GM19438 (cell line): ENCODE measurements around the gene KIAA0513.
"Not testable (repeated sequence)": the region's sequence is repeated elsewhere in the genome, so short reads cannot be mapped to it uniquely, and the experiment has no call there.

ENCODE experiments used
- ATAC-seq: cut with Tn5 transposase; IDR thresholded peaks from one replicate; pipeline ENCODE4 v1.9.1; 2021; ENCODE audit warnings: low read depth; ENCODE audit not compliant: unreplicated experiment

Gene KIAA0513

GRCh38 chr16:85046931-85047866, 19.6 kb downstream of the KIAA0513 start:
- ATAC-seq, result no peak

- no peak for ATAC-seq
Observed at GRCh38 chr16:85047867-85048455, 20.4 kb downstream of the KIAA0513 start.

GRCh38 chr16:85048921-85049562, 21.4 kb downstream of the KIAA0513 start:
- ATAC-seq, result no peak

GRCh38 chr16:85049706-85050305, 22.2 kb downstream of the KIAA0513 start:
- ATAC-seq, result no peak

GRCh38 chr16:85051067-85051581, 23.5 kb downstream of the KIAA0513 start:
- ATAC-seq, result no peak

GRCh38 chr16:85051683-85052082, 24.1 kb downstream of the KIAA0513 start:
- no peak for ATAC-seq

GRCh38 chr16:85052536-85052935, 24.9 kb downstream of the KIAA0513 start:
- ATAC-seq, result no peak

GRCh38 chr16:85054321-85054720, 26.7 kb downstream of the KIAA0513 start:
- not testable (repeated sequence) for ATAC-seq

GRCh38 chr16:85054948-85055492, 27.4 kb downstream of the KIAA0513 start:
- no peak for ATAC-seq

GRCh38 chr16:85055493-85056210, 28.1 kb downstream of the KIAA0513 start:
- ATAC-seq, result peak; percentile 80

DNA sequence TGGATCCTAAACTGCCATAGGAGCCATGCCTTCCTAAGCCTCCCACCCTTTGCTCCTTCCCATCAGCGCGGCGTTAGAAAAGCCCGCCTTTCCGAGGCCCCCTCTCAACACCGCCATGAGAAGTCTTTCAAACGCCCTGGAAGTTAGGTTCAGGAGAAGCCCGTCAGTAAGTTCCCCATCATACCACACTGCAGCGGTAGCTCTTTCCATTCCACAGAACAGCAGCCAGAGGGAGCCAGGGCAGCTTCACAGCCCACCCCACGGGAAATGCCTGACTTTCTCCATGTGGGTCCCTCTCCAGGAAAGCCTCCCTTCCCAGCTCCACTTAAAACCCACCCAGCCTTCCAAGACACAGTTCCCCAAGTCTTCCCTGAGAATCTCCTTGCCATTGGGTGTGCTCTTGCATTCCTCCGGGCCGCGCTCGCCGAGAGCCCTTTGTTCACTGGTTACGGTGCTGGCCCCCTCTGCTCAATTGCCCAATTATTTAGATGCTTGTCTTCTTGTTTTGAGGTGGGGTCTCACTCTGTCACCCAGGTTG, 28.7 kb downstream of the KIAA0513 start:
- no peak for ATAC-seq

DNA sequence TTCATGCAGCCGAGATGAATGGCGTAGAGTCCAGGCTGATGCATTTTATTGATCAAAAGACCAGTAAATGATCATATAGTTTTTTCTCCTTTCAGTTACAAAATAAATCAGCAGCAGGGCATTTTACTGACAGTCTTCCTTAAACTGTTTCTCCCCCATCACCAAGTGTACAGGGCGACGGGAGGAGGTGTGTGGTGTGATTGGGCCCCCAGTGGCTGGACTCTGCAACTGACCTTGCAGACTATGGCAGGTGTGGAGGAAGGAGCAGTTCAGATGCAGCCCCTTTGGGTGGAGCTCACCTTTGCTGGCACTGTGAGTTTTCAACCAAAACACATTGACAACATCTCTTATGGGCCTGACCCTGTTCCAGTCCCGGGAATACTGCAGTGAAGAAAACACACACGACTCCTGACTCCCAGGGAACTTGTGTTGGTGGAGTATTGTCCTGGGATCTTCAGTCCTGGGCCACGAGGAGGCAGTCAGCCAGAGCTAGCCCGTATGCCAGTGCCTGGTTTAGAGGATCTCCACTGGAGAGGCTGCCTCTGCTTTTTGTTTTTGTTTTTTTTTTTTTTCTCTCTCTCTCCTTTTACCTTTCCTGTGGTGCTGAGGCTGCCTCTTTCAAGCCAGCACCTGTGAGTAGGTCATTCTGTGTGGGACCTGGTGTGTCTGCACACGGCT, 29.8 kb downstream of the KIAA0513 start:
- no peak for ATAC-seq

GRCh38 chr16:85057948-85058347, 30.4 kb downstream of the KIAA0513 start:
- no peak for ATAC-seq

GRCh38 chr16:85058909-85059308, 31.3 kb downstream of the KIAA0513 start:
- no peak for ATAC-seq

DNA sequence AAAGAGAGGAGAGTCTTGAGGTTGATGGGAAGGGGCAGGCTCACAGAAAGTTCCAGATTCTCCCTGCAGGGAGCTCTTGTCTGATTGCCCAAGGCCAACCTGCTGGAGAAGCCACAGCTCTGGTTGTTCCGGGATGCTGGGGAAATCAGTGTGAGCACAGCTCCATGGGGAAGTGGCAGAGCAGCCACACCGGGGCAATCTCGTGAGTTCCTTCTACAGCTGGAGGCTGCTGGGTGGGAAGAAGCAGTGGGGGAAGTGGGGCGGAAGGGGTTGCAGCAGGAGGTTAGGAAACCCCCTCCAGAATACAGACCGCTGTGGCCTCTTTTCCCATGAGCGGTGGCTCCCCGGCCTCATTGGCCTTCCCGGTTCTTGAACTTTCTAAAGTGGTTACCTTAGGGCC, 34.0 kb downstream of the KIAA0513 start:
- ATAC-seq, result no peak

- no peak for ATAC-seq
Observed at GRCh38 chr16:85062323-85062722, 34.7 kb downstream of the KIAA0513 start.

DNA sequence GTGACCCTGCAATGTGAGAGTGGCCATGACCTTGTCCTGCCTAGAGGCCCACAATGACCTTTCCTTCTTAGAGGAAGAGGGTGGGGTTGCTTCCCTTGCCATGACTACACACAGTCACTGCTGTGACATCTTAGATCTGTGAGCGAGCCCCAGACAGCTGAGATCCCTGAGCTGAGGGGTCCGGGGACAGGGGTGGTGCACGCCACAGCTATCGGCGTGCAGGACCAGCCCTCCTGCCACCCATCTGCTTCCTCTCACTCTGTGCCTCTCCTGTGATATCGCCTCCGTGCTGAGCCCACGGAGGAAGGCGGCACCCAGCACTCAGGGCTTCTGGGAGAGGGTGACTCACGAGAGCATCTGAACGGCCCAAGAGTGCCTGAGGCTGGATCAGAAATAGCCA, 35.2 kb downstream of the KIAA0513 start:
- ATAC-seq, result no peak

- ATAC-seq, result no peak
Observed at GRCh38 chr16:85064186-85064585, 36.6 kb downstream of the KIAA0513 start.

DNA sequence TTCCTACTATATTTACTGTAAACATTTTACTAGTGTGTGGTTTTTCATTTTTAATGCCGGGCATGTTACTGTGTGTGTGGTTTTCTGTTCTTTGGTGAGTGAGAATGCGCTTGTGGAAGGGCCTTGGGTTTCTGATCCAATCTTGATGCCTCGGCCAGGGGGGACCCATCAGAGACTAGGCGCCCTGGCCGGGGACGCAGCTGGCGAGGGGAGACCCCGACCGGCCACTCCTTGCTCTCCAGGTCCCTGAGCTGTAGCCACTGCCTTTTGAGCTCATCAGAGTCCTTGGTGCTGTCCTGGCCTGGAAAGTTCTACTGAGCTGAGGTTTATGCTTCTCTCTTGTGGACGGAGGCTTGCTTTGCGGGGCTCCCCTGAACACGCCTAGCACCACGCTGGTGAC, 37.5 kb downstream of the KIAA0513 start:
- no peak for ATAC-seq
